Activated gamma-delta T cell treated with anti-CD3 and anti-CD28 coated beads, Interleukin-2, amount 50 U/mL, for 16 hours (primary cell): Measurements from ENCODE around the gene LRRN1.

Experiments used
- DNase-seq: peaks from one replicate; pipeline ENCODE4 v3.0.0-alpha.2; 2020; ENCODE audit warnings: low read depth

LRRN1 gene

DNA sequence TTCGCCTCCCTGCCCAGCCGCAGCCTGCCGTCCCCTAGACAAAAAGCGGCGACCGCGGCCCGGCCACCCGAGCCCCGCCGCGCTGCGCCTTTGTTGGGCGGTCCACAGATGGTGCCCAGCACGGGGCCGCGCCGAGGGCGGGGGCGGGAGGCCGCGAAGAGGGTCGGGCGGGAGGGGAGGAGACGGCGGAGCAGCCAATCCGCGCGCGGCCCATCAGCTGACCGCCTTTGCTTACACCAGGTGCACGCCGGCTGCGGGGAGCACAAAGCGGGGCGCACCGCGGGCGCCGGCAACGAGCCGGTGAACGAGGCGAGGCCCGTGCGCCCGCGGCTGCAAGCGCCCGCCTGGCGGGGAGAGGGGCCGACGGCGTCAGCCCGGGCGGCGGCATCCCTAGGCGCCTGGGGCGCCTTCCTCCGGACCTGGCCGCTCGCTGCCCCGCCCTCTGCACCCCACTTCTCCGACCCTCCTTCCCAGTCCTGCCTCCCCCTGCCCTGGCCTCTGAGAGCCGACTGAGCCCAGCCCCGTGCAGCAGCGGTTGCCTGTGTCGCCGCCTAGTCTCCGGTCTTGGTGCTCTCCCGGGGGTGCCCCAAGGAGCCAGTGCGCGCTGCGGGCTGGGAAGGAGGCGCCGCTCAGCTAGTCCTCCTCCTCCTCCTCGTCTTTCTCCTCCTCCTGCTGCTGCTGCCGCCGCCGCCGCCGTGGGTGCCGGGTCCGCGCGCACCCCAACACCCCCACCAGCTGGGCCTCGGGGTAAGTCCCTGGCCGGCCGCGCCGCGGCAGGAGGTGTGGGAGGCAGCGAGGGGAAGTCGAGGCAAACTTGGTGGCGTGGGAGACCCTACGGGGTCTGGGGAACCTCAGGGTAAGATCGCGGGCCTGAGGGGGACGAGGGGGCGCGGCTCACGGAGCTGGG lies at the start of gene LRRN1:
LRRN1 (plus strand) TSS at position 259 of the 907 bp plus-strand sequence. CDS start 45,211 bp downstream, outside the sequence.
- DNase-seq = peak; percentile 44

GRCh38 chr3:3753416-3753815 lies 45.8 kb upstream of the LRRN1 start:
- DNase-seq = no peak

DNA sequence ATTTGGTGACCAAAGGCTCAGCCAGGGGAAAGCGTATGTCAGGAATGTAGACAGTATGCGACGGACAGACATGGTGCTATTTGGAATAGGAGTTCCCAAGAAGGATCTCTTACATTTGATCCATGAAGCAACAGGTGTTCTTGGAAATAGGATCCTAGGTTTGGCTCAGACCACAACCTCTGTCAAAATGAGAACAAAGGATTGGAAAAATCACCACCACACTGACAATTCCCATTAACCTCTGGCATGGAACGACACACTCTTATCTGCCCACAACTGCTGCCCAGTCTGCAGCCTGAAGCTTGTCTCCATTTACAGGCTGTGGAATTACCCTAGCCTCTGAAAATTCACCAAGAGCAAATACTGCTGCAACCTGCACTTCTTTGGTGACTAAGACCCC lies 33.6 kb upstream of the LRRN1 start:
- DNase-seq = no peak

GRCh38 chr3:3766140-3766539 lies 33.1 kb upstream of the LRRN1 start:
- no peak for DNase-seq

GRCh38 chr3:3771094-3771493 lies 28.1 kb upstream of the LRRN1 start:
- no peak for DNase-seq

GRCh38 chr3:3771567-3771966 lies 27.7 kb upstream of the LRRN1 start:
- no peak for DNase-seq

DNA sequence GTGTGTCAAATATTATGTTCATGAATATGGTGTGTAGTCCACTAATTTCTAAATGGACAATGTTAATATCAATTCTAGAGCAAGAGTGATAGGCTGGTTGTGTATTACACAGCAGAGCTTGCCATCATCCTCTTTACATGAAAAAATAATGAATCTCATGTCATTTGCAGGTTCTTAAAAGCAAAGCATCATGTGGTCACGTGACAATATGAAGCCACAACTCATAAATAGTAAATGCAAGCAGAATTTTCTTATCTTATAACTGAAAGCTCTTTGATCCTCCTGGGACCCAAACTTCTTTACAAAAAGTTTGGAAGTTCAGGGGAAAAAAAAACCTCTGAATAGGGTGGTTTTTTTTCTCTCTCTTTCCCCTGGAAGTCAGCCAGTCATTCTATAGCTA lies 26.9 kb upstream of the LRRN1 start:
- DNase-seq = no peak

DNA sequence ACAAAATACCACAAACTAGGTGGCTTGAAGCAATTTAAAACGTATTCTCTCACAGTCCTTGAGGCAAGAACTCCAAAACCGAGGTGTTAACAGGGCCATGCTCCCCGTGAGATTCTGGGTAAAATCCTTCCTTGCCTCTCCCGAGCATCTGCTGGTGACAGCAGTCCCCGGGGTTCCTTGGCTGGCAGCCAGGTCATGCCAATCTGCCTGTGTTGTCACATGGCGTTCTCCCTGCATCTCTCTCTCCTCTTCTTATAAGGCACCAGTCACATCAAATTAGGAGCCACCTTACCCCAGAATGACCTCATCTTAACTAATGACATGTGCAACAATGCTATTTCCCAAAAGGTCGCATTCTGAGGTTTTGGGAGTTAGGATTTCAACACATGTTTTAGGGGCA lies 26.3 kb upstream of the LRRN1 start:
- DNase-seq = no peak

DNA sequence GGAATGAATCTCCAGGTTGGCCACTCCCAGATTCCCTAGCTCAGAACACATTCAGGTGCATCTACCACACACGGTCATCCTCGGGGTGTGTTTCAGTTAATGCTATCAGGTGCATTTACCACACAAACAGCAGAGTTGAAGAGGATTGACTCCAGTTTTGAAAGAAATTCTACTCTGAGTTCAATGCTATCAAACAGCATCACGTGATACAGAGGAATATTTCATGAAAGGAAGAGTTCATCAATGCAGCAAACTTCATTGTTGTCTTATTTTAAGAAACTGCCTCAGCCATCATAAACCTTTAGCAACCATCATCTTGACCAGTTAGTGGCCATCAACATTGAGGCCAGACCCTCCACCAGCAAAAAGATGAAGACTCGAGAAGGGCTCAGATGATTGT lies 22.6 kb upstream of the LRRN1 start:
- no peak for DNase-seq

GRCh38 chr3:3778216-3778615 lies 21.0 kb upstream of the LRRN1 start:
- no peak for DNase-seq

DNA sequence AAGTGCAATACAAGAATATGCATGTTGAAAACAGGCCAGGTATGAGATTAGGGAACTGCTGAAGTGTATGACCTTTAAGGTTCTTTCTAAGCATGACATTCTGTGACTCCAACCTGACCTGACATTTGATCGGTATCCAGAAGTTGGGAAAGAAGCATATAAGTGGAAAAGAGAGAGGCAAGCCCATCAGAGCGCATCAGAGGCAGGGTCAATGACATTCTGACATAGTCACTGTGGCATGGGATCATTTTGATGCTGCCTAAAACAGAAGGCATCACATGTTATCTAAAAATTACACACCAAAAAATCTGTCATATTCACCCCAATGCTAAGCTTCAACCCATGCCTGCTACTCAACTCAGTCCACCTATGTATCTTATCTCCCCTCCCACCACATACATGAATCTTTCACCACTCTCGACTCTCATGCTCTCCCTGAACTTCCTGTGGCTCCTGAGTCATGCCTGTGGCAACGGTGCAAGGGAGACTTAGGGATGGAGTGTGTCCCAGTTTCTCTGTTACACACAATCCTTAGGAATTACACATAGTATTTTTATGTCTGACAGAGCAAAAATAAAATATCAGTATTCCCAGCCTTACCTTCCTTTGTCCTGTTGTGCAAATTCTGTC lies 20.5 kb upstream of the LRRN1 start:
- no peak for DNase-seq

- no peak for DNase-seq
Measured at GRCh38 chr3:3782457-3782856, 16.8 kb upstream of the LRRN1 start.

- no peak for DNase-seq
Measured at GRCh38 chr3:3783210-3783609, 16.0 kb upstream of the LRRN1 start.

GRCh38 chr3:3783696-3784095 lies 15.5 kb upstream of the LRRN1 start:
- DNase-seq = no peak

DNA sequence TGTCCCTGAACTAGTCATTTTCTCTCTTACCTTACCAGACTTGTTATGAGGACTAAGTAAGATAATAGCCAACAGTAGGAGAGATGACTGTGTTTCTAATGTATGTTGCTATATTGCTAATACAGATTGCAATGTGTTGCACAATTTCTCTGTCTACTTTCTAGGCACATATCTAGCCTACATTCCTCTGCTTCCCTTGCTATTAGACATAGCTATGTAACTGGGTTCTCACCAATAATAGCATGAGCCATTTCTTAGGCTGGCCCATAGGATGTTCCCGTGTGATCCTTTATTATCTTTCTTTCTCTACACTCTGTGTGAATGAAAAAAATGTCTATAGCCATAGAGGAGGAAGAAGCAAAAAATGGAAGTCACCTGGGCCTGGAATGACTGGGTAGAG lies 6.8 kb upstream of the LRRN1 start:
- no peak for DNase-seq

GRCh38 chr3:3798631-3799113 lies 559 bp upstream of the LRRN1 start:
- peak; percentile 20 for DNase-seq

GRCh38 chr3:3800080-3800455 lies 837 bp downstream of the LRRN1 start:
- no peak for DNase-seq

- no peak for DNase-seq
Measured at GRCh38 chr3:3800685-3801493, 1.7 kb downstream of the LRRN1 start.

GRCh38 chr3:3801494-3801841 lies 2.2 kb downstream of the LRRN1 start:
- no peak for DNase-seq

DNA sequence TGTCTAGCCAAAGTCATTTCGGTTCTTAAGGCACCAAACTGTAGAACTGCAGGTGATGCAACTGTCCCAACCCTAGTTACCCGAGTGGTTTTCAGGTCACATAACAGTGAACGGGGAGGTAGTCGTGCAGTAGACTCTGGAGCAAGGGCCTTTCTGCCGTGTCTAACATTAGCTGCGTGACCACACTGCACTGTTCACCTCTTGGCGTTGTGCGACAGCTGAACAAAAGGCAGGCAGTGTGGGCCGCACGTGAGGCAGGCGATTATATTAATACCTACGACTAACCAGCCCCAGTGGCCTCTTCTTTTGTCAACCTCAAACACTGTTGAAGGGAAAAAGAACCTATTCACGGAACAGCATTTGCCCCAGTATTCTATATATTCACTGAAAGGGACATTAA lies 2.8 kb downstream of the LRRN1 start:
- no peak for DNase-seq

GRCh38 chr3:3804560-3804959 lies 5.3 kb downstream of the LRRN1 start:
- no peak for DNase-seq

DNA sequence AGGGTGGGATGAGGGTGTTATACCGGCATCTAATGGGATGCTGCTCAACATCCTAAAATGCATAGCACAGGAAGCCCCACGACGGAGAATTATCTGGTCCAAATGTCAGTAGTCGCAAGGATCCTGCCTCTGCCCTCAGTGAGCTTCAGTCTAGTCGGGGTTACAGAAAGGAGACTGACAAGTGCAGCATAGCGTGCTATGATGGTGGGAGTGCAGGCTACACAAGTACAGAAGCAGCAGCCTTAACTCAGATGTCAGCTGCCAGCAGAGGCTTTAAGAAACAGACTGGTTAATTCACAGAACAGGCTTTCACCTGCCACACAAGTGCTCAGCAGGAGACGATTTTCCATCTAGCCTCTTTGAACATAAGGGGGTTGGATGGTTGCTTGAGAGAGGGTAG lies 6.9 kb downstream of the LRRN1 start:
- no peak for DNase-seq

- DNase-seq = no peak
Measured at GRCh38 chr3:3806856-3807255, 7.6 kb downstream of the LRRN1 start.
